NOMO-1 (cell line): Measurements from ENCODE around the gene EXOC6B.

Experiments used
- DNase-seq, 2 experiments: peaks; one replicate each; lab custom pipeline; 2025; ENCODE audit not compliant: unreplicated experiment in 2 of 2; lab: John Stamatoyannopoulos, UW

EXOC6B gene

DNA sequence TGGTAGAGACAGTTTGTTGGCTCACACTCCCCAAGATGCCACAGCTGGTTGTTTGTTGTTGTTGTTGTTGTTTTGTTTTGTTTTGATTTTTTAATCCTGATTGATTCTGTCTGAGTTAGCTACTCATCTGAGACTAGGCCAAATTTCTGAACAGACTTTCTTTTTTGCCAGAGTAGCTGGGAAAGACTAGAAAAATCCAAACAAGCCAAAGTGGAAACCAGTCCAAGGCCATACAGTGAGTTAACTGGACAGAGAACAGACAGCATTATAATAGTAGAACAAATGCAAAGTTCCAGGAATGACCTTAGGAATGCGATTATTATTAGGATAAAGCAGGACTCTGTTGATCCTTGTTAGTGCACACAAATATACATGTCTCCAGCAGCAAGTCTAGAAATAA, 634.4 kb downstream of the EXOC6B start:
- no peak for DNase-seq

- DNase-seq, result no peak
Observed at GRCh38 chr2:72185206-72185605, 640.6 kb downstream of the EXOC6B start.

DNA sequence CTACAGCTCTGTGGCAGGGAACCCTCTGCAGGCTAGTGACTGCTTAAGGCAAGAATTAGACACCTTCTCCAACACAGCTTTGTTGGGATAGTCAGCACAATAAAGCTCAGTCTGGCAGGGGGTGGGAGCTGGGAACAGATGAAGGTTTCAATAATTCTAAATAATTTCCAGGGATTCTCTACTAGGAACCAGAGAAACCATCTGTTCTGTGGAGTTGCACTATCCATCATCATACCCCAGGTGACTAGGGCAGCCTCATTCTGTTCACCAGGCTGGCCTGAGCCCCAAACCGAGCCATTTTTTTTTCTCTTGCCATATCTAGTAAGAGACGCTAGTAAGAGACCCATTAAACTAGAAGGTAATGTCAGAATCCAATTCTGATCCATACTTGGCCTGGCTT, 642.4 kb downstream of the EXOC6B start:
- no peak for DNase-seq

DNA sequence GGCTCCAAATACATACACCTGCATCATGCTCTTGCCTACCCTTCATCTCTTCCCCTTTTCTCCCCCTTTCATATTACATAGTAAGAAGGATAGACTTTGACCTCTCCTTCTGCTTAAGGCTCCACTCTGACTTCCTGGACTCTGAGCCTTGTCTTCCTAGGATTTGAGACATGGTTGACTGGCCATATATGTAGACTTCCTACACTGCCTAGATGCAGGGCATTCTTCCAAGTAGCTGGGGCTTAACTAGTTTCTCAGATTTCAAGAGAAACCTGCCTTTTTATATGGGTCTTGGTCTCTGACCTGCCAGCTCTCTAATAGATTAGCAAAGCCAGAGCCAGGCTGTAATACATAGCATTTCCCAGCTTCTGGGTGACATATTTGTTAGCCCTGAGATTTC, 642.8 kb downstream of the EXOC6B start:
- DNase-seq, result no peak

DNA sequence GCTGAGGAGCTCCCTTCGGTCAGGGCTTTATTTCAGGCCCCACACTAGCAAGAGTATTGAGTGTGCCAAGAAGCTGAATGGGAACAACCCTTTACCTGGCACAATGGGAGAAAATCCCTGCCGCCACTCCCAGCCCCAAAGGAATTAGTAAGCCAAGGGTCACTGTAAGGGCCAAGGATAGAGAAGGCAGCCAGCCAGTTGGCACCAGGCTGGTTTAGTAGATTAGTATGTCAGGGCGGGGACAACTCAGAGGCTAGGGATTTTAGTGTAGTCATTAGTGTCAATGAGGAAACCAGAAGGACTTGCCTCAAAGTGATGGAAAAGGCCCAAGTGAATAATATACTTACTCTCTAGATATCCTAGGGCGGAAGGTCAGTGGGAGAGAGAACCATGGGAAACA, 643.3 kb downstream of the EXOC6B start:
- DNase-seq, result no peak

DNA sequence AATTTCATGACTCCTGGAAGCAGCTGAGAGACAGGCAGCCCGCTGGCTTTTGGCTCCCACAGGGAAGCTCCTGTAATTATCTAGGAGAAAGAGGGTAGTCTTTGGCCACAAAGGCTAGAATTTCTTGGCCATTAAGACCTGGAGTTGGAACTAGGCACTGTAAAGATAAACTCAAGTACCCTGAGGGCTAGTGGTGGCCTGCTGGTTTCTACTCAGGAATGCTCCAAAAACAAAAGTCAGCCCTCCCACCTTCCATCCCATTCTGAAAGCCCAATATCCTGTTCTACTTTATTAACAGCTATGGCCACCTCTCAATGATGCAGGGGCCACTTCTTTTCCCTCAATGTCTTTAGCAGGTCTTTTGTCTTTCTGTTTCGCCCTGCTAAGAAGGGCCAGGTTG, 644.2 kb downstream of the EXOC6B start:
- DNase-seq, result no peak

GRCh38 chr2:72180351-72180750, 645.5 kb downstream of the EXOC6B start:
- no peak for DNase-seq

DNA sequence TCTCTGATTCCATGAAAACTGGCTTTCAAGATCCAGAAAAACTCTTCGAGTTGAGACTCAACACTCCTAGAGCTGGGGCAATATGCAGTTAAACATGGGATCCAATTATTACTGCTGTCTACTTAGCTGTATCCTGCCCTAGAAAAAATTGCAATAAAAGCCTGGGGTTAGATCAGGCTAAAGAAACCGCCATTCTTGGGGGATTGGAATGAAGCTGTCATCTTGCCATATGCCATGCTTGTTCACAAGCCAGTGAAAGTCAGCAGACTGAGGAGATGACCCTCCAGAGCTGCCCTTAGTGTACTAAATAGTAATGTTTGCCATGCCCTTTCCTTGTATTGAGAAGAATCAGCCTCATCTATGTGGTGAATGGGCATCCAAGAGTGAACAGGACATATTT, 647.3 kb downstream of the EXOC6B start:
- no peak for DNase-seq

DNA sequence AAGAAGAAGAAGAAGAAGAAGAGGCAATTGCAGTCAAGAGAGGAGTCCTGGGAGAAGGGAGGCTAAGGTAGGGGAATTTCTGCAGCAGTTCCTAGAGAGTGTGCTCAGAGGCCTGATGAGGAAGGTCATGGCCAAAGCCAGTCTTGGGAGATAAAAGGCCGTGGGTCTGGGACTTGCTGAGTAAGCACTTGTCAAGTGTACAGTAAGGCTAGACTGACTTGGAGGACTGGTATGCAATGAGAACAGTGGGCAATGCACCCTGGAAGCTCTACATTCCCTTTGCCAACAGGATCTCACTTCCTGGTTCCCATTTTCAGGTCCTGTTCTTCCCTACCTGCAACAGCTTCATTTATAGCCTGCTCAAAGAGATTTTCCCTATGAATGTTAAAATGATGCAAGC, 649.6 kb downstream of the EXOC6B start:
- no peak for DNase-seq

DNA sequence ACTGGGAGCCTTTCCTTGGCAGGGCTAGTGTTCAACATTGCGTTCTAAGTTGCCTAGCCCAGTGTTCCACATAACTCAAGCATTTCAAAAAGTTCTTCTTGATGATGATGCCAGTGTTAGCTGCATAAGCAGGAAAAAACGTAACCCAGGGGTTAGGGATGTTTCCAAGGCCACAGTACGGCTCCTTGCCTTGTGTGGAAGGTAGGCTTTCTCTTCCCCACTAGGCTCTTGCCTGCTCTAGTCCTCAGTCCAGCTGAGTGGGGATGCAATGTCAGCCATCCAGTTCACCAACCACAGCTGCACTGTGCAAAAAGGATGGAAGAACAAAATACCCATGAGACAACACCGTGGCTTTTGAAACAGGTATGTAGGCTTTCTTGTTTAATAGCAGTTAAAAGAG, 650.2 kb downstream of the EXOC6B start:
- DNase-seq, result no peak

DNA sequence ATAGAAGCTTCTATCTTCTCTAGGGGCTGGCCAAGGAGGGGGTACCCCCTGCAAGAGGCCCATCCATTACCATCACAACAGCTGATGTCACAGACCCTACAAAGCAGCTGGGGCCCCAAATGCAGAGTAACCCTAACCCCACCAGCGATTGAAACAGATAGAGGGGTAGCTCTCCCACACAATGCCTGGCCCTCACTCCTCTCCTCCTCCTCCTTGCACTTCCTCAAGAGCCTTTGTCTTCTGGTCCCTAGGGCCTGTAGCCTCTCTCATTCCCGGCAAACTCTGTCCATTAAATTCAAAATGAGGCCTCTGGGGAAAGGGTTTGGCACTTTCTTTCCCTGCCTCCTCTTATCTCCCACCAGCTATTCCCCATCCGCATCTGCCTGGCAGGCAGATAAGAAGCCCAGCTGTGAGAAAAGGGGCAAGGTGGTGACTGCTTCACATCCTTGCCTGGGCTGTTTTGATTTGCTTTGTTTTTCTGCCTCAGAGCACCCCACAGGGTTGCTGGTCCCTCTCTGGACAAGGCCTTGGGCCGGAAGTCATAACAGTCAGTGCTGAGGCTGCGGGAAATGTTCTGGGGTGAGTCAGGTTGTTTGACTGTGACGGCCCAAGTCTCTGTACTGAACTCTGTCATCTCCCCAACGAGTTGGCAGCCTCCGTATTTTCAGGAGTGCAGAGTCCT, 652.1 kb downstream of the EXOC6B start:
- DNase-seq, result no peak

DNA sequence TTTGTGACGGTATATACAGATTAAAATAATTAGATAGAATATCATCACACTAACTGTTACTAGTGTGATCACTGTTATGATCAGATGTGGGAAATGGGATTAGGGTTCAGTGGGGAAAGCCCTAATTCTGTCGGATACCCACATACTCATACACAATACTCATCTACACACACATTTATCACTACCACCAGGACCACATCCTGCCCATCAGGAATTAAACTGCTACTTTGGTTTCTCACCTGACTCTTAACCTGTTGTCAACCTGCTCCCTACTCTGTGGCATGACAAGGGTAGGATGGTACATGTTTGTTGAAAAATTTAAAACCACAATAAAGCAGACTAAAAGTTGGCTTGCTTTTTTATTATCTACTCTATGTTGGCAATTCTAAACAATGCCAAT, 653.4 kb downstream of the EXOC6B start:
- no peak for DNase-seq

GRCh38 chr2:72166279-72166678, 659.6 kb downstream of the EXOC6B start:
- no peak for DNase-seq

- DNase-seq, result no peak
Observed at GRCh38 chr2:72165792-72166191, 660.0 kb downstream of the EXOC6B start.

GRCh38 chr2:72162574-72162973, 663.3 kb downstream of the EXOC6B start:
- DNase-seq, result no peak

- no peak for DNase-seq
Observed at GRCh38 chr2:72159211-72159993, 666.4 kb downstream of the EXOC6B start.

- no peak for DNase-seq
Observed at GRCh38 chr2:72157871-72158771, 667.7 kb downstream of the EXOC6B start.

GRCh38 chr2:72156872-72157271, 669.0 kb downstream of the EXOC6B start:
- DNase-seq, result no peak

- DNase-seq, result no peak
Observed at GRCh38 chr2:72155737-72156136, 670.1 kb downstream of the EXOC6B start.

GRCh38 chr2:72155151-72155550, 670.7 kb downstream of the EXOC6B start:
- DNase-seq, result no peak

DNA sequence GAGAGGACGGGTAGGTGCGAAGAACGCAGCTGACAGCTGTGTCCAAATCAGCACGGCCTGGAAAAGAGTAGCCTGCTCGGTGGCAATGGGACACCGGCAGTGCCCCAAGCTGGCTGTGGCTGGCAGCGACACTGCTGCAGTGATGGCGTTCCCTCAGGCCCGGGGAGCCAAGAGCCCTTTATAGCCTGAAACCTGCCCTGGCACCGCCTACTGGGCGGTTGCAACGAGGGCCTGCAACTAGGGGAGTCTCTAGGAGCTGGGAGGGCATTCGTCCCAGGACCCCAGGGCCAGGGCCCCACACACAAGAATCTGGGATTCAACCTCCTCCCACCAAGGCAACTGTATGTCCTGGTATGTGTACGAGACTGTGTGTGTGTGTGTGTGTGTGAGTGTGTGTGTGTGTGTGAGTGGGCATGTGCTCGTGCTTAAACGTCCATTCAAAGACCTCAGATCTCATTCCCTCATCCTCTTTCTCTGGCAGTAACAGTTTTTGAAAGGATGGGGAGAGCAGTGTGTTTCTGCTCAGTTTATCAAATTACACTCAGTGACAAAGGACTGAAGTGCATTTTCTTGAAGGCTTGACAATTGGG, 671.4 kb downstream of the EXOC6B start:
- DNase-seq, result no peak
